Vagina (tissue), 2 donors: ENCODE measurements around the gene MED13L. TPM values are rescaled to one million over a fixed set of nuclear protein-coding genes. Genes with fewer than 3 reads are reported as not detected.

Experiments
- DNase-seq, 2 donors: peaks; one replicate each; pipeline ENCODE4 v3.0.0-alpha.2; 2017; ENCODE audit errors: extremely low spot score in 2 of 2
- H3K27ac ChIP-seq: fragments of 200-600 bp; sonication (generic); one replicate; pipeline ENCODE4 v1.5.1; 2019
- H3K27me3 ChIP-seq: fragments of 200-600 bp; sonication (generic); one replicate; pipeline ENCODE4 v1.5.1; 2019
- H3K36me3 ChIP-seq, 2 donors: fragments of 200-600 bp; sonication (generic); one replicate each; pipeline ENCODE4 v1.5.1; 2017 to 2019
- H3K4me1 ChIP-seq: fragments of 200-600 bp; sonication (generic); one replicate; pipeline ENCODE4 v1.5.1; 2019
- H3K4me3 ChIP-seq, 2 donors: fragments of 200-600 bp; sonication (generic); 1 replicate in 1 of 2; 2 replicates in 1 of 2; pipeline ENCODE4 v1.5.1; 2016 to 2019
- H3K9me3 ChIP-seq: fragments of 200-600 bp; sonication (generic); one replicate; pipeline ENCODE4 v1.5.1; 2019
- CTCF ChIP-seq, 3 experiments: fragments of 450-650 bp in 2 of 3; fragments of 200-600 bp in 1 of 3; sonication (generic) in 1 of 3; IDR thresholded peaks; one replicate each; pipeline ENCODE4 v1.5.1; 2017 to 2019; ENCODE audit warnings: antibody characterized with exemption in 3 of 3, mild to moderate bottlenecking in 2 of 3, moderate library complexity in 2 of 3
- POLR2A ChIP-seq, 2 donors: fragments of 450-650 bp; IDR thresholded peaks; one replicate each; pipeline ENCODE4 v1.6.1; 2017; ENCODE audit warnings: antibody characterized with exemption in 2 of 2, mild to moderate bottlenecking in 2 of 2, moderate library complexity in 2 of 2
- POLR2AphosphoS5 ChIP-seq, 2 donors: sonication (generic); formaldehyde crosslinking; IDR thresholded peaks; one replicate each; pipeline ENCODE4 v1.9.0; 2017; ENCODE audit warnings: antibody characterized with exemption in 2 of 2, mild to moderate bottlenecking in 2 of 2, low read depth in 1 of 2; ENCODE audit not compliant: insufficient read depth in 1 of 2
- intact Hi-C: fragments of 100-400 bp; cut with DNase I; formaldehyde crosslinking; loops from one replicate; pipeline ENCODE4 v1.15.1; 2023
- total RNA-seq: library from RNA; depleted of rRNA; stranded (reverse); fragments of >200 nt; gene quantifications from one replicate; pipeline ENCODE4 v1.2.3, GENCODE V29; 2016

MED13L gene
- total RNA-seq, 1 donor from 2014 or later, result 161 TPM

GRCh38 chr12:116204169-116204568 is 73.3 kb downstream of the MED13L start:
- no peaks in the 10 kb centered on the region for H3K9me3 ChIP-seq
- DNase-seq, result no peak
- H3K4me1 ChIP-seq, result peaks cover 44% of the 10 kb centered on the region
- H3K27me3 ChIP-seq, result no peaks in the 10 kb centered on the region
- intact Hi-C loops, result no loop called here
- H3K36me3 ChIP-seq, result no peaks in the 10 kb centered on the region
- no peak overlapping the region for H3K27ac ChIP-seq
- TF ChIP-seq CTCF (IDR thresholded peaks at IDR 0.05) (no peak), POLR2AphosphoS5 (IDR thresholded peaks at IDR 0.05; ENCODE audit: insufficient read depth in 1 of 2, low read depth in 1 of 2) (no peak), POLR2A (IDR thresholded peaks at IDR 0.05) (no peak)
- H3K4me3 ChIP-seq, result no peak overlapping the region

DNA sequence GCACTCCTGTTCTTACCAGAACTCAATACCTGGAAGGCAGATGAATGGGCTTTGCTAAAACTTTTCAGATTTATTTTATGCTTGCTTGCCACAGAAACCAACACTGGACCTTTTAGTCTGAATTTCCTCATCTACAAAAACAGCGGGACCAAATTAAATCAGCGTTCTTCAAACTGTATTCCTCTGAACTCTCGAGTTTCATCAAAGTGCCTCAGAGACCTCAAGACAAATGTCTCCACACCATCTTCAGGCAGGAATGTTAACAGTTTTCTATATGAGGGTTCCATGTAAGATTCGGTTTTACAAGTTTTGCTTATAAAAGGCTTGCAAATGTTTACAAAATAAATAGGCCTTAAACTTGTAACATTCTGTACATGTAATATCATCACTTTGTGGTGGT is 74.6 kb downstream of the MED13L start:
- TF ChIP-seq CTCF (IDR thresholded peaks at IDR 0.05) (no peak), POLR2AphosphoS5 (IDR thresholded peaks at IDR 0.05; ENCODE audit: insufficient read depth in 1 of 2, low read depth in 1 of 2) (no peak), POLR2A (IDR thresholded peaks at IDR 0.05) (no peak)
- peaks cover 53% of the 10 kb centered on the region for H3K4me1 ChIP-seq
- intact Hi-C loops, result no loop called here

DNA sequence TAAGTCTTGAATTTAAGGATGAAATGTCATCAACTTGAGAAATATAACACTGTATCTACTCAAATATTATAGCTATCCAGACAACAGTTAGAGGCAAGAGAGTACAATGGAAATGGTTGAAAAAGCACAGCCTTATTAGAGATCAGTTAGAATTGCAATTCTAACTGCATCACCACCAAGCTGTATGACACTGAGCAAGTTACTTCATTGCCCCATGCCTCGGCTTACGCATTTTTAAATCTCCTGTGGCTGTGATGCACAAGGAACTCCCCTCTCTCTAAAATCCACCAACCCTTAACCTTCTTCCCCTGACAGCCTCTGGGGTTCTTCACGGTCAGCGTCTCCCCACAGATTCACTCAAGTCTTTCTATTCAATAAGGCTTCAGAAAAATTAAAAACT is 75.1 kb downstream of the MED13L start:
- Histone ChIP-seq H3K27me3 (no peaks in the 10 kb centered on the region), H3K27ac (no peak overlapping the region), H3K4me3 (no peak overlapping the region), H3K36me3 (no peaks in the 10 kb centered on the region), H3K4me1 (peaks cover 57% of the 10 kb centered on the region), H3K9me3 (no peaks in the 10 kb centered on the region)
- DNase-seq, result no peak
- intact Hi-C loops, result no loop called here
- no peak for TF ChIP-seq POLR2AphosphoS5 (IDR thresholded peaks at IDR 0.05; ENCODE audit: insufficient read depth in 1 of 2, low read depth in 1 of 2)

More for the DNA sequence above, 74.6 kb downstream of the MED13L start:
- no peak overlapping the region for H3K4me3 ChIP-seq
- H3K27ac ChIP-seq, result no peak overlapping the region
- no peak for DNase-seq
- H3K36me3 ChIP-seq, result no peaks in the 10 kb centered on the region
- H3K9me3 ChIP-seq, result no peaks in the 10 kb centered on the region
- H3K27me3 ChIP-seq, result no peaks in the 10 kb centered on the region

DNA sequence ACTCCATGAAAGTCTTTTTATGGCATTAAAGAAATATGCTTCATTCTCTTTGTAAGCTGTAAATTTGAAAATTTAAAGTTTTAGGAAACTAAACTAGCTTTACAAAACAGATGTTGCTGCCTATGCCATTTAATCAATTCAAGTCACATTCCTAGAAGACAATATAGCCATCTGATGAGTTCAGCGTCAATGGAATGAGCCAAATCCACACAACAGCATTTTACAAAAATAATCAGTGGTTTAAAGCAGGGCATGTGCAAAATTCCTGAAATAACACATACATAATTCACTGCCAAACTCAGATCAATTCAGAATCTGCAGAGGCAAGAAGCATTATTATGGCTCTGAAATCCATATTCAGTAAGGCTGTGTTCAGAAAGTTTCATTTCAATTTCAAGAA is 75.6 kb downstream of the MED13L start:
- Histone ChIP-seq H3K36me3 (no peaks in the 10 kb centered on the region), H3K27me3 (no peaks in the 10 kb centered on the region), H3K27ac (no peak overlapping the region), H3K4me3 (no peak overlapping the region), H3K9me3 (no peaks in the 10 kb centered on the region), H3K4me1 (peaks cover 62% of the 10 kb centered on the region)
- TF ChIP-seq CTCF (IDR thresholded peaks at IDR 0.05), result no peak
- no peak for TF ChIP-seq POLR2A (IDR thresholded peaks at IDR 0.05)
- TF ChIP-seq POLR2AphosphoS5 (IDR thresholded peaks at IDR 0.05; ENCODE audit: insufficient read depth in 1 of 2, low read depth in 1 of 2), result no peak
- intact Hi-C loops, result no loop called here
- DNase-seq, result no peak

DNA sequence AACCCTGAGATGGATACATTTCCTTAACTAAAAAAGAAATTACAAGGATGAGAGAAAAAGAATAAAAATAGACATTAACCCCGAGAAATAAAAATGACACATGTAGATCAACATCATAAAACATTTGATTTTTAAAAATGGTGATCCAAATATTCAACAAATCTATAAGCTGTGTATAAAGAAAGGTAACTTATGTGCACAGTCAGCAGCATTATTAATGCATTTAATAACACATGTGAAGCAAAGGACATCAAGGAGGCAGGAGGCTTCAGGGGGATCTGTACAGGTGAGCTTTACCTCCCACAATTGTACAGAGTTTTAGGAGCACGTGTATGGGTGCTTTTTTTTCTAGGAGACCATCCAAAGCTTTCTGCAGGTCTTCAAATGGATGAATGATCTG is 76.1 kb downstream of the MED13L start:
- TF ChIP-seq POLR2AphosphoS5 (IDR thresholded peaks at IDR 0.05; ENCODE audit: insufficient read depth in 1 of 2, low read depth in 1 of 2), result no peak
- TF ChIP-seq CTCF (IDR thresholded peaks at IDR 0.05), result no peak
- no peak for TF ChIP-seq POLR2A (IDR thresholded peaks at IDR 0.05)
- peaks cover 67% of the 10 kb centered on the region for H3K4me1 ChIP-seq
- no peak for DNase-seq
- intact Hi-C loops, result no loop called here
- no peak overlapping the region for H3K27ac ChIP-seq
- H3K4me3 ChIP-seq, result no peak overlapping the region
- no peaks in the 10 kb centered on the region for H3K27me3 ChIP-seq
- H3K36me3 ChIP-seq, result no peaks in the 10 kb centered on the region
- H3K9me3 ChIP-seq, result no peaks in the 10 kb centered on the region

GRCh38 chr12:116200812-116201211 is 76.7 kb downstream of the MED13L start:
- Histone ChIP-seq H3K9me3 (no peaks in the 10 kb centered on the region), H3K27me3 (no peaks in the 10 kb centered on the region), H3K4me1 (peaks cover 72% of the 10 kb centered on the region), H3K27ac (no peak overlapping the region), H3K36me3 (no peaks in the 10 kb centered on the region), H3K4me3 (no peak overlapping the region)
- DNase-seq, result no peak
- intact Hi-C loops, result no loop called here
- no peak for TF ChIP-seq POLR2A (IDR thresholded peaks at IDR 0.05)
- TF ChIP-seq POLR2AphosphoS5 (IDR thresholded peaks at IDR 0.05; ENCODE audit: insufficient read depth in 1 of 2, low read depth in 1 of 2), result no peak
- no peak for TF ChIP-seq CTCF (IDR thresholded peaks at IDR 0.05)
